HepG2 (cell line): Measurements from ENCODE around the gene CKS1B. TPM values are rescaled to one million over a fixed set of nuclear protein-coding genes. Genes with fewer than 3 reads are reported as not detected.

Source experiments
- ARID2 ChIP-seq: sonication (generic); formaldehyde crosslinking; IDR thresholded peaks from 2 replicates; pipeline ENCODE4 v1.8.1; 2022; ENCODE audit warnings: mild to moderate bottlenecking, missing genetic modification reagents, borderline replicate concordance
- ARNT2 ChIP-seq: sonication (generic); formaldehyde crosslinking; IDR thresholded peaks from 2 replicates; pipeline ENCODE4 v1.8.0; 2022; ENCODE audit warnings: mild to moderate bottlenecking, low read depth, missing genetic modification reagents, moderate library complexity
- ATM ChIP-seq: fragments of 450-650 bp; IDR thresholded peaks from 2 replicates; pipeline ENCODE4 v1.7.1; 2017; ENCODE audit warnings: mild to moderate bottlenecking, borderline replicate concordance
- GATA4 ChIP-seq: sonication (generic); IDR thresholded peaks from 2 replicates; pipeline ENCODE4 v1.6.1; 2016; ENCODE audit warnings: antibody characterized with exemption, low read depth, borderline replicate concordance
- GTF3A ChIP-seq: sonication (generic); formaldehyde crosslinking; conservative IDR thresholded peaks from 2 replicates; pipeline ENCODE4 v1.4.0; 2020; ENCODE audit warnings: mild to moderate bottlenecking, missing genetic modification reagents
- IRX3 ChIP-seq: sonication (generic); formaldehyde crosslinking; IDR thresholded peaks from 2 replicates; pipeline ENCODE4 v1.8.1; 2023; ENCODE audit warnings: mild to moderate bottlenecking, low read depth, missing genetic modification reagents, borderline replicate concordance
- RBAK ChIP-seq: sonication (generic); formaldehyde crosslinking; IDR thresholded peaks from 2 replicates; pipeline ENCODE4 v1.5.1; 2020; ENCODE audit warnings: mild to moderate bottlenecking, missing genetic modification reagents
- RCOR2 ChIP-seq: IDR thresholded peaks from 2 replicates; pipeline ENCODE4 v1.6.1; 2016; ENCODE audit warnings: missing biosample characterization, missing genetic modification reagents
- SMAD1 ChIP-seq: sonication (generic); formaldehyde crosslinking; IDR thresholded peaks from 2 replicates; pipeline ENCODE4 v1.4.0; 2020; ENCODE audit warnings: missing genetic modification reagents, low read depth, mild to moderate bottlenecking, borderline replicate concordance
- TP53 ChIP-seq: sonication (generic); formaldehyde crosslinking; conservative IDR thresholded peaks from 2 replicates; pipeline ENCODE4 v1.4.0; 2020; ENCODE audit warnings: missing genetic modification reagents
- ZFP36L2 ChIP-seq: sonication (generic); formaldehyde crosslinking; IDR thresholded peaks from 2 replicates; pipeline ENCODE4 v1.4.0; 2020; ENCODE audit warnings: missing genetic modification reagents
- ZMAT3 ChIP-seq: sonication (generic); formaldehyde crosslinking; conservative IDR thresholded peaks from 2 replicates; pipeline ENCODE4 v1.7.0; 2021; ENCODE audit warnings: missing genetic modification reagents
- ZNF160 ChIP-seq: sonication (generic); formaldehyde crosslinking; IDR thresholded peaks from 2 replicates; pipeline ENCODE4 v1.8.0; 2022; ENCODE audit warnings: mild to moderate bottlenecking, inconsistent platforms, missing genetic modification reagents
- ZNF333 ChIP-seq: sonication (generic); formaldehyde crosslinking; IDR thresholded peaks from 2 replicates; pipeline ENCODE4 v1.4.0; 2020; ENCODE audit warnings: mild to moderate bottlenecking, missing genetic modification reagents, borderline replicate concordance
- ZNF33B ChIP-seq: sonication (generic); formaldehyde crosslinking; IDR thresholded peaks from 2 replicates; pipeline ENCODE4 v1.5.1; 2020; ENCODE audit warnings: mild to moderate bottlenecking, missing genetic modification reagents
- ZNF350 ChIP-seq: sonication (generic); formaldehyde crosslinking; IDR thresholded peaks from 2 replicates; pipeline ENCODE4 v1.4.0; 2020; ENCODE audit warnings: mild to moderate bottlenecking, low read depth, missing genetic modification reagents, borderline replicate concordance
- ZNF703 ChIP-seq: sonication (generic); formaldehyde crosslinking; IDR thresholded peaks from 2 replicates; pipeline ENCODE4 v1.5.1; 2020; ENCODE audit warnings: missing genetic modification reagents, mild to moderate bottlenecking, moderate library complexity, borderline replicate concordance
- polyA plus RNA-seq, 8 experiments: library from polyadenylated mRNA; depleted of rRNA in 3 of 8; stranded (reverse) in 7 of 8; unstranded in 1 of 8; fragments of >200 nt; fragmentation: Illumina TruSeq in 4 of 8; extraction: Trizol in 4 of 8; gene quantifications; 2 replicates each; pipeline versions ENCODE4 v1.2.1 to v1.2.3, GENCODE V29; 2011 to 2016; ENCODE audit warnings: low read depth in 4 of 8, missing spikeins in 1 of 8, mixed read lengths in 1 of 8; ENCODE audit not compliant: insufficient read depth in 1 of 8
- total RNA-seq, 5 experiments: library from RNA; depleted of rRNA; stranded (reverse); fragments of >200 nt; fragmentation: Illumina TruSeq; extraction: Trizol; gene quantifications; 2 replicates each; pipeline ENCODE4 v1.2.3, GENCODE V29; 2016; ENCODE audit warnings: low read depth in 1 of 5
- TF ChIP-seq, protein P1 (sequence below): sonication (generic); formaldehyde crosslinking; IDR thresholded peaks from 2 replicates; pipeline ENCODE4 v1.5.0; 2020; ENCODE audit warnings: mild to moderate bottlenecking, missing genetic modification reagents
- TF ChIP-seq, protein P2 (sequence below): sonication (generic); formaldehyde crosslinking; IDR thresholded peaks from 2 replicates; pipeline ENCODE4 v1.4.0; 2020; ENCODE audit warnings: low read depth, mild to moderate bottlenecking, missing genetic modification reagents
- TF ChIP-seq, protein P3 (sequence below): sonication (generic); formaldehyde crosslinking; IDR thresholded peaks from 2 replicates; pipeline ENCODE4; 2020; ENCODE audit warnings: missing genetic modification reagents, mild to moderate bottlenecking, borderline replicate concordance
- TF ChIP-seq, protein P4 (sequence below): sonication (generic); formaldehyde crosslinking; IDR thresholded peaks from 2 replicates; pipeline ENCODE4 v1.4.0; 2020; ENCODE audit warnings: mild to moderate bottlenecking, low read depth, missing genetic modification reagents

The CKS1B gene
- total and polyA plus RNA-seq, 2 of the 13 experiments (the other 11 are each of a cell fraction or from before 2014, with no cell fraction given): 217 to 222 TPM

DNA sequence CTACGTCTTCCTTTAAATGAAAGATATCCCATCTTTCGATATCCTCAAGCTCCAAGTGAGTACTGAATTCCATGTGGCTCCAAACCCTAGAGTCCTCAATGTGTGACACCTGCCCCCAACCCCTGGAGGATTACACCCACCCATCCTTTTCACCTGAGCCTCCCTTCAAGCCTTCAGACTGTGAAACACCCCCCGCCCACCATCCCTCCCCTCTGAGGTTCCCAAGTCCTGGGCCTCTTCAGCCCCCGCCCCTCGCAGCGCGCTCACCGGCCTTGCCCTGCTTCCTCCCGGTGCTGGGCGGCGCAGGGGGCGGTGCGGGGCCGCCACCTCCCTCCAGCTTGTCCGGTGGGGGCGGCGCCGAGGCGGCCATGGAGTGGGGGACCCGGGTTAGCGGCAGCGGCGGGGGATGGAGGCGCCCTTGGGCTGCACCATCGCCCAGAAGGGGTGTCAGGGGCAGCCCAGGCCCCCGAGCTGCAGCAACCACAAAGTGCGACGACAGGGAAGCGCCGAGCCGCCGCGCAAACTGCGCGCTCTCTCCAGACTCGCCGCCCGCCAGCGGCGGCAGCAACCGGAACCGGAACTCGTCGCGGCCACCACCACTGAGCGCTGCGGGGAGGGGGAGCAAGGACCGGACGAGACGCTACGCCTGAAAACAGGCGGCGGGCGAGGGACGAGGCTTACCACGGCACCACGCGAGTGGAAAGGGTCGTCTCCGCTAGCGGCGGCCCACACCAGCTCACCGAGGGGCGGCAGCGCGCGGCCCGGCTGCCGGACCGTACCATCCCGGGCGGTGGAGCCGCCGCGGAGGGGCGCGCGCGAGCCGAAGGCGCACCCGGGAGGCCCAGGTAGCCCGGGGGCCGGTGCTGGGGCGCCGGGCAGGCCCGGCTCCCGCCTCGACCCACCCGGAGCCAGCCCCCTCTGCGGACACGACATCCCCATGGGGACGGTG is 13.0 kb upstream of the CKS1B start, which contains the start of gene PYGO2 (continued):
- TF ChIP-seq, protein P1, sequence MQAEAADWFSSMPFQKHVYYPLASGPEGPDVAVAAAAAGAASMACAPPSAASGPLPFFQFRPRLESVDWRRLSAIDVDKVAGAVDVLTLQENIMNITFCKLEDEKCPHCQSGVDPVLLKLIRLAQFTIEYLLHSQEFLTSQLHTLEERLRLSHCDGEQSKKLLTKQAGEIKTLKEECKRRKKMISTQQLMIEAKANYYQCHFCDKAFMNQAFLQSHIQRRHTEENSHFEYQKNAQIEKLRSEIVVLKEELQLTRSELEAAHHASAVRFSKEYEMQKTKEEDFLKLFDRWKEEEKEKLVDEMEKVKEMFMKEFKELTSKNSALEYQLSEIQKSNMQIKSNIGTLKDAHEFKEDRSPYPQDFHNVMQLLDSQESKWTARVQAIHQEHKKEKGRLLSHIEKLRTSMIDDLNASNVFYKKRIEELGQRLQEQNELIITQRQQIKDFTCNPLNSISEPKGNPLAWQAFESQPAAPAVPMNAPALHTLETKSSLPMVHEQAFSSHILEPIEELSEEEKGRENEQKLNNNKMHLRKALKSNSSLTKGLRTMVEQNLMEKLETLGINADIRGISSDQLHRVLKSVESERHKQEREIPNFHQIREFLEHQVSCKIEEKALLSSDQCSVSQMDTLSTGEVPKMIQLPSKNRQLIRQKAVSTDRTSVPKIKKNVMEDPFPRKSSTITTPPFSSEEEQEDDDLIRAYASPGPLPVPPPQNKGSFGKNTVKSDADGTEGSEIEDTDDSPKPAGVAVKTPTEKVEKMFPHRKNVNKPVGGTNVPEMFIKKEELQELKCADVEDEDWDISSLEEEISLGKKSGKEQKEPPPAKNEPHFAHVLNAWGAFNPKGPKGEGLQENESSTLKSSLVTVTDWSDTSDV: no peak
- TF ChIP-seq, protein P2, sequence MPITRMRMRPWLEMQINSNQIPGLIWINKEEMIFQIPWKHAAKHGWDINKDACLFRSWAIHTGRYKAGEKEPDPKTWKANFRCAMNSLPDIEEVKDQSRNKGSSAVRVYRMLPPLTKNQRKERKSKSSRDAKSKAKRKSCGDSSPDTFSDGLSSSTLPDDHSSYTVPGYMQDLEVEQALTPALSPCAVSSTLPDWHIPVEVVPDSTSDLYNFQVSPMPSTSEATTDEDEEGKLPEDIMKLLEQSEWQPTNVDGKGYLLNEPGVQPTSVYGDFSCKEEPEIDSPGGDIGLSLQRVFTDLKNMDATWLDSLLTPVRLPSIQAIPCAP: no peak; the same call in 1 of the 2 replicates
- TF ChIP-seq ZNF33B (no peak; the same call in 1 of the 2 replicates), RBAK (no peak), ZNF333 (CRISPR knock-in tag) (no peak), ARNT2 (CRISPR knock-in tag) (peak; percentile 87), ZNF350 (CRISPR knock-in tag) (0 out of 2 replicates have a peak, but pooled peaks have one; percentile 37), ZNF703 (CRISPR knock-in tag) (0 out of 2 replicates have a peak, but pooled peaks have one; percentile 47), RCOR2 (CRISPR knock-in tag) (no peak), TP53 (0 out of 2 replicates have a peak, but pooled peaks have one; percentile 52), GATA4 (peak; percentile 27; the same call in 1 of the 2 replicates), ZNF160 (peak; percentile 90), SMAD1 (peak; percentile 83; the same call in 1 of the 2 replicates), ARID2 (CRISPR knock-in tag) (no peak), ATM (no peak), ZMAT3 (CRISPR knock-in tag) (peak; percentile 81), GTF3A (CRISPR knock-in tag) (no peak), ZFP36L2 (CRISPR knock-in tag) (0 out of 2 replicates have a peak, but pooled peaks have one; percentile 20), IRX3 (CRISPR knock-in tag) (no peak; the same call in 1 of the 2 replicates)
- TF ChIP-seq, protein P3, sequence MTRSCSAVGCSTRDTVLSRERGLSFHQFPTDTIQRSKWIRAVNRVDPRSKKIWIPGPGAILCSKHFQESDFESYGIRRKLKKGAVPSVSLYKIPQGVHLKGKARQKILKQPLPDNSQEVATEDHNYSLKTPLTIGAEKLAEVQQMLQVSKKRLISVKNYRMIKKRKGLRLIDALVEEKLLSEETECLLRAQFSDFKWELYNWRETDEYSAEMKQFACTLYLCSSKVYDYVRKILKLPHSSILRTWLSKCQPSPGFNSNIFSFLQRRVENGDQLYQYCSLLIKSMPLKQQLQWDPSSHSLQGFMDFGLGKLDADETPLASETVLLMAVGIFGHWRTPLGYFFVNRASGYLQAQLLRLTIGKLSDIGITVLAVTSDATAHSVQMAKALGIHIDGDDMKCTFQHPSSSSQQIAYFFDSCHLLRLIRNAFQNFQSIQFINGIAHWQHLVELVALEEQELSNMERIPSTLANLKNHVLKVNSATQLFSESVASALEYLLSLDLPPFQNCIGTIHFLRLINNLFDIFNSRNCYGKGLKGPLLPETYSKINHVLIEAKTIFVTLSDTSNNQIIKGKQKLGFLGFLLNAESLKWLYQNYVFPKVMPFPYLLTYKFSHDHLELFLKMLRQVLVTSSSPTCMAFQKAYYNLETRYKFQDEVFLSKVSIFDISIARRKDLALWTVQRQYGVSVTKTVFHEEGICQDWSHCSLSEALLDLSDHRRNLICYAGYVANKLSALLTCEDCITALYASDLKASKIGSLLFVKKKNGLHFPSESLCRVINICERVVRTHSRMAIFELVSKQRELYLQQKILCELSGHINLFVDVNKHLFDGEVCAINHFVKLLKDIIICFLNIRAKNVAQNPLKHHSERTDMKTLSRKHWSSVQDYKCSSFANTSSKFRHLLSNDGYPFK: peak; percentile 75
- TF ChIP-seq, protein P4, sequence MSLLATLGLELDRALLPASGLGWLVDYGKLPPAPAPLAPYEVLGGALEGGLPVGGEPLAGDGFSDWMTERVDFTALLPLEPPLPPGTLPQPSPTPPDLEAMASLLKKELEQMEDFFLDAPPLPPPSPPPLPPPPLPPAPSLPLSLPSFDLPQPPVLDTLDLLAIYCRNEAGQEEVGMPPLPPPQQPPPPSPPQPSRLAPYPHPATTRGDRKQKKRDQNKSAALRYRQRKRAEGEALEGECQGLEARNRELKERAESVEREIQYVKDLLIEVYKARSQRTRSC (CRISPR knock-in tag): no peak
